Heart right ventricle (tissue), 16 donors: Measurements from ENCODE around the gene PTGES3L. TPM values are rescaled to one million over a fixed set of nuclear protein-coding genes. Genes with fewer than 3 reads are reported as not detected.
"Not testable (repeated sequence)": the region's sequence is repeated elsewhere in the genome, so short reads cannot be mapped to it uniquely, and the experiment has no call there.

Source experiments
- ATAC-seq, 8 donors: fragments of 200-7000 bp; cut with Tn5 transposase; one replicate each; pipeline ENCODE4 v1.9.1; 2020; ENCODE audit warnings: mild to moderate bottlenecking in 8 of 8, moderate library complexity in 8 of 8, moderate number of reproducible peaks in 1 of 8
- DNase-seq, 2 donors: peaks; one replicate each; pipeline ENCODE4 v3.0.0-alpha.2; 2020
- H3K27ac ChIP-seq, 10 donors: fragments of 200-600 bp; sonication (generic) in 2 of 10; one replicate each; pipeline versions ENCODE4 v1.5.0 to v1.8.0; 2020 to 2022; ENCODE audit warnings: mild to moderate bottlenecking in 3 of 10
- H3K27me3 ChIP-seq, 7 donors: fragments of 200-600 bp; one replicate each; pipeline ENCODE4 v1.8.0; 2021 to 2022; ENCODE audit warnings: mild to moderate bottlenecking in 2 of 7
- H3K36me3 ChIP-seq, 9 donors: fragments of 200-600 bp; sonication (generic) in 1 of 9; one replicate each; pipeline versions ENCODE4 v1.5.0 to v1.8.0; 2020 to 2022; ENCODE audit warnings: mild to moderate bottlenecking in 2 of 9
- H3K4me1 ChIP-seq, 9 donors: fragments of 200-600 bp; sonication (generic) in 1 of 9; one replicate each; pipeline versions ENCODE4 v1.5.0 to v1.8.0; 2020 to 2022; ENCODE audit warnings: mild to moderate bottlenecking in 4 of 9
- H3K4me3 ChIP-seq, 10 donors: fragments of 200-600 bp; sonication (generic) in 2 of 10; one replicate each; pipeline versions ENCODE4 v1.5.0 to v1.8.0; 2020 to 2022; ENCODE audit warnings: mild to moderate bottlenecking in 7 of 10, moderate library complexity in 2 of 10
- H3K9me3 ChIP-seq, 11 donors: fragments of 200-600 bp in 10 of 11; sonication (generic) in 2 of 11; one replicate each; pipeline versions ENCODE4 v1.5.0 to v1.8.0; 2013 to 2022; ENCODE audit warnings: mild to moderate bottlenecking in 2 of 11, control low read depth in 1 of 11, moderate library complexity in 1 of 11
- CTCF ChIP-seq, 9 donors: fragments of 200-600 bp; sonication (generic) in 2 of 9; IDR thresholded peaks; one replicate each; pipeline versions ENCODE4 v1.5.0 to v1.8.0; 2021 to 2022; ENCODE audit warnings: antibody characterized with exemption in 9 of 9, mild to moderate bottlenecking in 5 of 9, moderate library complexity in 1 of 9
- WGBS, 2 donors: extraction: QIAGEN DNeasy Blood & Tissue Kit; methylation state at CpG; one replicate each; pipeline ENCODE4 v1.1.7; 2013; ENCODE audit warnings: inconsistent platforms in 1 of 2; 5-methylcytosine and 5-hydroxymethylcytosine counted together
- intact Hi-C, 10 donors: fragments of 100-400 bp; cut with DNase I; formaldehyde crosslinking; loops; one replicate each; pipeline versions ENCODE4 v1.11.1 to v1.14.2; 2022
- polyA plus RNA-seq, 2 donors: library from polyadenylated mRNA; stranded (reverse); fragments of 200-250 nt; gene quantifications; one replicate each; pipeline ENCODE4 v1.2.3, GENCODE V29; 2013
- total RNA-seq, 10 donors: library from RNA; stranded (reverse); fragmentation: NEBNext Ultra II Directional in 3 of 10; extraction: Animal tissue kit (Norgen Biotek cat#: 25700) in 3 of 10; gene quantifications; one replicate each; pipeline versions ENCODE4 v1.2.1 to v1.2.4, GENCODE V29; 2021 to 2023
- donor health status: Arrhythmogenic right ventricular cardiomyopathy.
- donor health status: ischemic (EF 13 %, LVEDD 7.1; RV severe dilation, severe dysfunction).
- donor health status: healthy with polysubstance abuse.
- donor health status: DM: no; HTN: yes; CAD: no.
- donor health status: DM: no; HTN: no; CAD: no.
- donor health status: ischemic (EF 25% LVEDD 6.9; RV normal size, moderate dysfunction).
- donor health status: ischemic (EF 25% LVEDD 5.7; RV mildly dilated, moderate dysfunction).
- donor health status: healthy.
- donor health status: DM: yes; HTN: yes; CAD: no.
- donor health status: Ischemic cardiomyopathy.
- donor health status: ischemic (EF 35%, LVEDD 5.7; RV mildly dilated, moderate dysfunction).
- donor health status: nonischemic (EF 11% LVEDD 7.7; RV severe dilation, severe dysfunction).
- donor health status: DM: yes; HTN: yes; CAD: no.
- donor health status: PGD.
- donor health status: ischemic (EF 29% LVEDD 5.4; RV normal size, mild dysfunction).
- donor health status: nonischemic (EF 23%, LVEDD 6.1; RV moderate dilation, normal function).

The PTGES3L gene
- total and polyA plus RNA-seq, 12 donors, result 33.9 to 58.8 (median 40.5) TPM

- peaks cover 0 to 62% (median 28%) of the 10 kb centered on the region in 9 donors for H3K36me3 ChIP-seq
- H3K4me3 ChIP-seq, result peak overlapping the region in 8 of 10 donors; percentile 1 to 93 (median 80)
- H3K4me1 ChIP-seq, result peaks cover 5 to 43% (median 22%) of the 10 kb centered on the region in 9 donors
- no peak for DNase-seq
- ATAC-seq, result peak in 1 of 8 donors; percentile 2
- 18 to 20% methylated on average over 5 of the region's 5 CpGs for WGBS, 2 donors
- H3K27ac ChIP-seq, result peak overlapping the region in 9 of 10 donors; percentile 49 to 96 (median 89)
- no peaks in the 10 kb centered on the region for H3K9me3 ChIP-seq
- intact Hi-C loops, result loop anchor here in 1 of 10 donors (5.0 kb wide), 1 partner anchor 165 kb away; the partner anchor contains the start of gene PSME3
- TF ChIP-seq CTCF (IDR thresholded peaks at IDR 0.05), result no peak
- no peaks in the 10 kb centered on the region for H3K27me3 ChIP-seq
Observed at GRCh38 chr17:42997390-42997983, 17.6 kb upstream of the PTGES3L start.

GRCh38 chr17:42993913-42994312, 14.0 kb upstream of the PTGES3L start:
- peaks cover 0 to 62% (median 28%) of the 10 kb centered on the region in 9 donors for H3K36me3 ChIP-seq
- WGBS, 2 donors, result 79 to 86% methylated on average over 10 of the region's 10 CpGs
- not testable (repeated sequence) for ATAC-seq

GRCh38 chr17:42992872-42993271, 13.0 kb upstream of the PTGES3L start:
- 88 to 90% methylated on average over 5 of the region's 5 CpGs for WGBS, 2 donors
- no peak for TF ChIP-seq CTCF (IDR thresholded peaks at IDR 0.05)
- no peak overlapping the region for H3K4me3 ChIP-seq
- intact Hi-C loops, result no loop called here
- no peaks in the 10 kb centered on the region for H3K27me3 ChIP-seq
- H3K9me3 ChIP-seq, result no peaks in the 10 kb centered on the region
- H3K36me3 ChIP-seq, result peaks cover 0 to 72% (median 31%) of the 10 kb centered on the region in 9 donors
- DNase-seq, result no peak
- no peak overlapping the region for H3K27ac ChIP-seq
- ATAC-seq, result no peak
- peaks cover 0 to 9% (median 7%) of the 10 kb centered on the region in 9 donors for H3K4me1 ChIP-seq

More at GRCh38 chr17:42993913-42994312, 14.0 kb upstream of the PTGES3L start:
- DNase-seq, H3K4me3 ChIP-seq, H3K27ac ChIP-seq, H3K9me3 ChIP-seq, H3K27me3 ChIP-seq, intact Hi-C loops: not testable (repeated sequence)
- peaks cover under 1 to 12% (median 9%) of the 10 kb centered on the region in 9 donors for H3K4me1 ChIP-seq

GRCh38 chr17:42991471-42991870, 11.6 kb upstream of the PTGES3L start:
- Histone ChIP-seq H3K36me3 (peaks cover 0 to 86% (median 40%) of the 10 kb centered on the region in 9 donors), H3K9me3 (no peaks in the 10 kb centered on the region), H3K4me3 (no peak overlapping the region), H3K27me3 (no peaks in the 10 kb centered on the region), H3K27ac (no peak overlapping the region), H3K4me1 (peaks cover 0 to 6% (median 0%) of the 10 kb centered on the region in 9 donors)
- peak in 1 of 8 donors; percentile 11 for ATAC-seq
- intact Hi-C loops, result no loop called here
- DNase-seq, result no peak
- no peak for TF ChIP-seq CTCF (IDR thresholded peaks at IDR 0.05)
- WGBS, 2 donors, result 94 to 96% methylated on average over 6 of the region's 6 CpGs
